ENCODE data around the gene SEMA6D.

Gene SEMA6D

GRCh38 chr15:47794252-47794914, 77.1 kb downstream of the SEMA6D start:
- Histone ChIP-seq H3K4me3 (ENCODE audit: low read depth, low read length) (no peak overlapping the region), H3K36me3 (no peaks in the 10 kb centered on the region), H3K4me1 (no peaks in the 10 kb centered on the region), H3K27me3 (no peaks in the 10 kb centered on the region), H3K9me3 (no peaks in the 10 kb centered on the region)
- DNase-seq: no peak
- TF ChIP-seq CTCF (IDR thresholded peaks at IDR 0.05; ENCODE audit: low read depth, low read length): no peak

DNA sequence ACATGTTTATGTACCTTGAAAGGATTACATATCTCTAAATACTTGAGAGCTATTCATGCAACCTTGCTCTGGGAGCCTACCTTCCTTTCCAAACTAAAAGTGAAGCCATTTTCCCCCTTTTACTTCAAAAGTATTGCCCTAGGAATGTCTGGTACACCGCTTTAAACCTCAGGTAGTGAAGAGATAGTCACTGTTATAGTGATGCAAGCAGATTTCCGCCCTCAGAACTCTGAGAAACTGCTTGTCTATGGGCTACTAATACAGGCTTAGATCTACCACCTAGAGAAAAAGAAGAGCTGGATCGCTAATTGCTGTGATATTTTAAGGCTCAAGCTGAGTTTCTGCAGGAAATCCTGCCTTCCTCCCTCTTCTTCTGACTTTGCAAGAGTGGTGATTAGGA, 78.6 kb downstream of the SEMA6D start:
- H3K36me3 ChIP-seq: no peaks in the 10 kb centered on the region
- TF ChIP-seq CTCF (IDR thresholded peaks at IDR 0.05; ENCODE audit: low read depth, low read length): no peak

DNA sequence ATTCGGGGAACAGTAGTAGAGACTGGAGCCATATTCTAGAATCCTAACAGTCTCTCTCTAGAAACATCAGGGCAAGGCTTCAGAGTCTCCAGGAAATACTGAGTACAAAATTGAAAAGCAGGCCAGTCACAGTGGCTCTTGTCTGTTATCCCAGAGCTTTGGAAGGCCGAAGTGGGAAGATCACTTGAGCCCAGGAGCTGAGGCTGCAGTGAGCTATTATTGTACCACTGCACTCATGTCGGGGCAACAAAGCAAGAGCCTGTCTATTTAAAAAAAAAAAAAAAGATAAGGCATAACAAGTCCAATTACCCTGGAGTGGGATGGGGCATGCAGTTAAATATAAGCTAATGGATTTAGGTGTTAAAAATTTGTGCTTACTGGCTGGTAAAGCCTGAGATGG, 79.0 kb downstream of the SEMA6D start:
- H3K4me1 ChIP-seq: no peaks in the 10 kb centered on the region
- no peaks in the 10 kb centered on the region for H3K27me3 ChIP-seq
- no peak overlapping the region for H3K4me3 ChIP-seq (ENCODE audit: low read depth, low read length)
- H3K9me3 ChIP-seq: no peaks in the 10 kb centered on the region
- TF ChIP-seq CTCF (IDR thresholded peaks at IDR 0.05; ENCODE audit: low read depth, low read length): no peak
- DNase-seq: no peak
- no peaks in the 10 kb centered on the region for H3K36me3 ChIP-seq

More for the DNA sequence above, 78.6 kb downstream of the SEMA6D start:
- H3K9me3 ChIP-seq: no peaks in the 10 kb centered on the region
- no peak overlapping the region for H3K4me3 ChIP-seq (ENCODE audit: low read depth, low read length)
- no peaks in the 10 kb centered on the region for H3K4me1 ChIP-seq
- no peak for DNase-seq
- H3K27me3 ChIP-seq: no peaks in the 10 kb centered on the region

DNA sequence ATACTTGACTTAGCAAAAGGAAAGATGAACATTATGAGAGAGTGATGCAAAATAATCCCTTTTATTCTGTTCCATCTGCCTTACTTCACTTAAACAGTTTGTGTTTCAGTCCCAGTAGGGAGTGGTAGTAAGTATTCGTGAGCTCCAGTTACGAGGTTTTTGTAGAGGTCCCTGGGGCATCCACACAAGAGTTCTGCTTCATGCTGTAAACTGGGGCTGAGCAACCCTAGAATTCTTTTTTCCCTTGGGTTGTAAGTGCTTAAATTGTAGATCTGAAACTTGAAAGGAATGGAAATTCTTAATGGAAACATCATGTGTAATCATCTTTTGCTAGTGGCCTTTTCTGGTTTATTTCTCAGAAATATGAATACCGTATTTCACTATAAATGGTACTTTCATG, 79.5 kb downstream of the SEMA6D start:
- no peaks in the 10 kb centered on the region for H3K36me3 ChIP-seq
- H3K4me3 ChIP-seq (ENCODE audit: low read depth, low read length): no peak overlapping the region
- H3K9me3 ChIP-seq: no peaks in the 10 kb centered on the region
- H3K4me1 ChIP-seq: no peaks in the 10 kb centered on the region
- no peak for TF ChIP-seq CTCF (IDR thresholded peaks at IDR 0.05; ENCODE audit: low read depth, low read length)
- H3K27me3 ChIP-seq: no peaks in the 10 kb centered on the region
- no peak for DNase-seq

DNA sequence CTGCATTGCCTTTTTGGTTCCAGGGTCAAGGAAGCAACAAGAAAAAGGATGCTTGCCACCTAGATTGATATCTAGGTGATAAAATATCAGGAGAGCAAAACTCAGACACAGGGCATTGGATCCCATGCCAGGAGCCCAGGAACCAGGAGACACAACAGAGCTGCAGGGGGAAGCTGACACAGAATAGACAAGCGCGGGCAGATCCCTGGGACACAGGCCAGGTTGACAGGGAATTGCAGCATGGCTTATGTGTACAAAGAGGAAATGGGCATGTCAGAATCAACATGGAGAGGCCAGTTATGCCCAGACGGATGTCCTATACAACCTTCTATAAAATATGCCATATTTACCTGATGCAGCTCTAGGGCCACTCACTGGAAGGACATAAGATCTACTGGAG, 84.2 kb downstream of the SEMA6D start:
- H3K4me1 ChIP-seq: peaks cover 7% of the 10 kb centered on the region
- TF ChIP-seq CTCF (IDR thresholded peaks at IDR 0.05; ENCODE audit: low read depth, low read length): no peak
- no peak for DNase-seq

DNA sequence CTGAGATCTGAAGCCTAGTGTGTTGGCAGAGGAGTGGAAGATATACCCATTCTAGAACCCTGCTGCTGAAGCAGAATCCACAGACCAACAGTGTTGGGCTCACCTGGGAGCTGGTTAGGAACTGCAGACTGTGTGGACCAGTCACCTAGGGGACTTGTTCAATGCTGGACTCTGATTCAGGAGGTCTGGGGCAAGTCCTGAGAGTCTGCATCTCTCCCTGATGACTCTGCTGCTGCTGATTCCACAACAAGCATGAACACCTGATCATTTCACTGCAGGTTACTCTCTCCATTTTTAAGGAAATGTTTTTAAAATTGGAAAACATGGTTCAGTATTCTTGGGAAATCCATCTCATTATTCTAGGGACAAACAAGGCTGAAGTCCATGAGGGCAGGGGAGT, 84.9 kb downstream of the SEMA6D start:
- no peak for DNase-seq
- Histone ChIP-seq H3K4me3 (ENCODE audit: low read depth, low read length) (no peak overlapping the region), H3K4me1 (peaks cover 7% of the 10 kb centered on the region), H3K36me3 (no peaks in the 10 kb centered on the region), H3K27me3 (no peaks in the 10 kb centered on the region), H3K9me3 (no peaks in the 10 kb centered on the region)
- no peak for TF ChIP-seq CTCF (IDR thresholded peaks at IDR 0.05; ENCODE audit: low read depth, low read length)

More for the DNA sequence above, 84.2 kb downstream of the SEMA6D start:
- H3K4me3 ChIP-seq (ENCODE audit: low read depth, low read length): no peak overlapping the region
- no peaks in the 10 kb centered on the region for H3K27me3 ChIP-seq
- H3K9me3 ChIP-seq: no peaks in the 10 kb centered on the region
- no peaks in the 10 kb centered on the region for H3K36me3 ChIP-seq
